HG02852 (cell line): ENCODE data around the gene NMBR.
"Not testable (repeated sequence)": the region's sequence is repeated elsewhere in the genome, so short reads cannot be mapped to it uniquely, and the experiment has no call there.

Experiments
- ATAC-seq: cut with Tn5 transposase; IDR thresholded peaks from one replicate; pipeline ENCODE4 v1.9.1; 2021; ENCODE audit warnings: mild to moderate bottlenecking, moderate library complexity; ENCODE audit not compliant: unreplicated experiment

NMBR gene

DNA sequence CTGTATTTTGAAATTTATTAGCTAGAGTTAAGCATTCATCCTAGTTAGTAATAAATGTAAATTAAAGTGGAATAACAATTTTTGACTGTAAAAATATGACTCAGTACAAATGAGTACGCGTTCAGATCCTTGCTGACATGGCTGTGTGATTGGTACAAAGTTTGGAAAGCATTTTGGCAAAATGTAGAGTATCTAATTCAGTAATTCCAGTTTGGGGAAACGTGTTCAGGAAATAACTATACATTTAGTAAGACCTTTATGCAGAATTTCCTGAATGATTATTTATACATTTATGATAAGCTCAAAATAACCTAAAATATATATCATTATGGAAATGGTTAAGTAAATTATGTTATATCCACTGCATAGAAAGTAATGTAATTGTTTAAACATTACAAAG is 8.2 kb upstream of the NMBR start:
- ATAC-seq, result no peak

DNA sequence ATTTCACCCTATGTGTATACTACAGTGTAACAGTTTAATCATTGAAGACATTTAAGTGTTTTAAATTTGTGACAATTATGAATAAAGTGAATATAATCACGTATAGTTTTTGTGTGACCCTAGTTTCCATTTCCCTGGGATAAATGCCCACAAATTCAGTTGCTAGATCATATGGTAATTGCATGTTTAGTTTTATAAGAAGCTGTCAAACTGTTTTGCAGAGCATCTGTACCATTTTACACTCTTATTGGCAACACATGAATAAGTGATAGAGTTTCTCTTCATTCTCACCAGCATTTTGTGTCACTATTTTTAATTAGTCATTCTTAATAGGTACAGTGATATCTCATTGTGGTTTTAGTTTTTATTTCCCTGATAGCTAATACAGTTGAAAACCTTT is 7.4 kb upstream of the NMBR start:
- no peak for ATAC-seq

DNA sequence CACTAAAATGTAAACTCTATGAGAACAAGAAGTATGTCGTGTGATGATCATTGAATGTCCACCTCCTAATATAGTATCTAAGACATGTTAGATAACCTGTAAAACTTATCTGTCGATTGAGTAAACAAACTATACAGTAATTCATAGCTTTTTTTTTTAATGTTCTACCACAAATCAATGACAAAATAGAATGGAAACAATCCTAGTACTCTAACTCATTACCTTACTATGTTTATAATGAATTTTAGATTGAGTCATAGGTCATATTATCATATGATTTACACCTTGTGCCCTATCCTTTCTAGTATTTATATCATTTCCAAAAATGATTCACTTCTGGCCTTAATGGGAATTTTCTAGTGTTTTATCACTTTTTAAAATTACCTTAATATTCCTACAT is 6.3 kb upstream of the NMBR start:
- no peak for ATAC-seq

DNA sequence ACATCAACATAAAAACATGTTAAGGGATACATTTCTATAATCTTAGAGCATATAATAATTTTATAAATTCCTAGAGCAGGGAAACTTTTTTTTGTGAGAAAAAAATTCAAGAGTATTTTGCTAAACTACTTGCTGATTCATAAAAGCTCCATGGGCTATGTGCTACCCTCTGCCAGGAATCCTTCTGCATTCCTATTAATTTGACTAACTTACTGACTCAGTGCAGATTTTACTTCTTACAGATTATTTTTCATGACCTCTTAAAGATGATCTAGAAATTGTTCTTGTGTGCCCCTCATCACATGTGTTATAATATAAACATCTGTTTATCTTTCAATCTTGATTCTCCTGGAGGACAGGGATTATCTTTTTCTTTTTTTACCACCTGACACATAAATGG is 5.8 kb upstream of the NMBR start:
- no peak for ATAC-seq

DNA sequence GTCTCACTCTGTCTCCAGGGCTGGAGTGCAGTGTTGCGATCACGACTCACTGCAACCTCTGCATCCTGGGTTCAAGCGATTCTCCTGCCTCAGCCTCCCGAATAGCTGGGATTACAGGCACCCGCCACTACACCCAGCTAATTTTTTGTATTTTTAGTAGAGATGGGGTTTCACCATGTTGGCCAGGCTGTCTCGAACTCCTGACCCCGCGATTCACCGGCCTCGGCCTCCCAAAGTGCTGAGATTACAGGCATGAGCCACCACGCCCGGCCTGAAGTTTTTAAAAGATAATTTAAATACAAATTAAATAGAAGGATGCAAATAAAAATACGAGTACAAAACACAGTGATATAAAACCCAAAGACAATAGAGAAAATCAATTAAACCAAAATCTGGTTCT is 5.4 kb downstream of the NMBR start:
- not testable (repeated sequence) for ATAC-seq

DNA sequence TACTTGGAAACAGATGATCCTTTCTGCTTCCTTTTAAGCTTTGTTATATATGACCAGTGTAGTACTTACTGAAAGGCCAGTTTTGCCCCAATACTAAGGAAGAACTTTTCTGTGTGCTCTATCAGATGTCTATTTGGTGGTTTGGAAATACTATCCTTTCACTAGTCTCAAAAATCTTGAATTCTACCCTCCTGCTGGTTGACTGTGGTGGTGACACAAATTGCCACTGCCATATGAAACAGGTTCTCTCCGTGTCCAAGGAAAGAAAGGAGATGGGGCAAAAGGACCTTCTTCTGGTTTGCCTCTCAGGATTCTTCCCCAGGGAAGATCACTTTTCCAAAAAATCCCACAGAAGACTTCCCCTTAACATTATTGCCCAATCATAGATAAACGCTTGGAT is 8.0 kb downstream of the NMBR start:
- ATAC-seq, result no peak

DNA sequence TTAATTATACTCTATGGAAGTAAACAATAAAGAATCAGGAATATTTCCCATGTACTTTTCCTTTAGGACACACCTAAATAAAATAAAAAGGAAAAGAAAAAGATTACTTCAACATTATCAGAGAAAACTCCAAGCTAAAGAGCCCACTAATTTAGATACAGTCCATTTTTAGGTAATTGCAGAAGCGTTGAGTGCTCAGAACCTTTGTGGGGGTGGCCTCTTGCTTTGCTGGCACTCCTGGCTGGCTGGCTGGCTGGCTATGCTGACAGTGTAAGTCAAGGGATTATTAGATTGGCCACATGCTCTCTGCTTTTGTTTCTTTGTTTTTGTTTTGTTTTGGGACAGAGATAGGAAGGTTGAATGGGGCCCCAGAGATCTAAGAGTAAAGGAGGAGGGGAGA is 14.3 kb downstream of the NMBR start, which contains the start of gene GJE1:
GJE1 (plus strand) TSS at position 301 of the 400 bp plus-strand sequence. CDS start 234 bp downstream, outside the sequence.
- no peak for ATAC-seq

DNA sequence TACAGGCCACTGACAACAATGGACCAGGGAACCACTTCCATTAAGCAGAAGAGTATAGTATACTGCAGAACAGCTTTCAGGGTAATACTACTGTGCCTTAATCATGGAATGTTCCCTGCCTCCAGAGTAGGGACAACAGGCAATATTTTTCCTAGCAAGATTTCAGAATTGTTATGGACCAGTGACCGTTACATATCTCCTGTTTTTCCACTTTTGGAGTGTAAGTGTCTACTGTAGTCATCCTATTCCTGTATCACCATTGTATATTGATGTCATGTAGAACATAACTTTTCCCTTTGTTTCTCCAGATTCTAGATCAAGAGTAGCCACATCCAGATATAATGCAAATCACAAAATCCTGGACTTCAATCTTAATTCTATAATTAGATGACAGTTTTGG is 16.1 kb downstream of the NMBR start:
- no peak for ATAC-seq

DNA sequence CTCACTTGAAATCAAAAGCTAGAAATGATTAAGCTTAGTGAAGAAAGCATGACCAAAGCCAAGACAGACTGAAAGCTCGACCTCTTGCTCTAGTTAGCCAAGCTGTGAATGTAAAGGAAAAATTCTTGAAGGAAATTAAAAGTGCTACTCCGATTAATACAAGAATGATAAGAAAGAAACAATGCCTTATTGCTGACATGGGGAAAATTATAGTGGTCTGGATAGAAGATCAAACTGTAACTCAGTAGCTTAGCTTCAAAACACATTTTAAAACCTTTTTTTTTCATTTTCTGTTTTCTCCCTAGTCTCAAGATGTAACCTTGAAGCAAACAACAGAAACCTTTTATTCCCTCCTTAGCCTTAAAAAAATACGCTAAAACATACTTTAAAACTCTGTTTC is 25.6 kb downstream of the NMBR start:
- no peak for ATAC-seq

DNA sequence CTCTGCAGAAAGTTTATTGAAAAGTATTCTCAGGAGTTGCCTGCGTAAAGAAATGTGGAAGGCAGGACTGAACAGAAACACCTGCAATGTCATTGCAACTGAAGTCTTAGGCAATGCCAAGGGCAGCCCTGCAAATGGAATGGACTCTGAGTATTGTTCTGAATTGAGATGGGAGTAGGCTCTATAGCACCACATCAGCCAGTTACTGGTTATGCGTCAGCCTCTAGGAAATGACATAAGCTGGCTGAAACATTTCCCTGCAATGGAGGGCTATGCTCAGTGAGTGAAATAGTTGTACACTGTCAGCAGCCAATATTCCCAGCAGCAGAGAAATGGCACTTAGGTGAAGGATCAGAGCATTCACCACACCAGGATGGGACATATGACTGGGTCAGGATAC is 28.0 kb downstream of the NMBR start:
- ATAC-seq, result no peak

DNA sequence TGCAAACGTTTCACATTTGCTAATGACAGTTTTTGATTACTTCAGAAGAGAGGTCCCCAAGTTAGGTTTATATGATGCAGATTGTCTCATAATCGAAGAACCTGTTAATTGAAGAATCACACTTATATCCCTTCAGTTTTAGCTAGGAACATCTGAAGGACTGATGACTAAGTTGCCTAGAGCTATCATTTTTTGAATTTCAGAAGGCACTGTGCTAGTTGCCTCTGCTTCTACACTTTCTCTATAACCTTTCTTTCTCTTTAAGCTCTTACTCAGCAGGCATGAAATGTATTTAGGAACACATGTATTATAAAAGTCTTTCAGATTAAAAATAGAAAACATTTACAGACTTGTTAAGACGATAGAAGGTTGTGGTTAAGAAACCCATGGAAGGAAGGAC is 28.6 kb downstream of the NMBR start:
- no peak for ATAC-seq

DNA sequence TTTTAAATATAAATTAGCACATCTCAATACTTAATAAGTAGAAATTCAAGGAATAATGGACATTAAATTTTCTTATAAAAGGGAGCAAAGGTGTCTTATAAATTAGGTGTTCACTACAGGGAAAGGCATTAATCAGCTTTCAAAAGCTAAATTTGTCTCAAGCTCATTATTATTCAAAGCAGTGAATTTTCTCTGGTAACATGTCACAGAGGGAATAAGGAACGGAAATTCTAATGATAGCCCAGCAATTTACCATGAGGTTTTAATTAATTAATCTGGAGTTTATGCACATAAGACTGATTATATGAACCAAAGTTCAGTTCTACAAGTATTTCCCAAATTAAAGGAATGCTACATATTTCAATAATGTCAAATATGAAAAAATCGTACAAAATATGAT is 29.6 kb downstream of the NMBR start:
- ATAC-seq, result no peak

DNA sequence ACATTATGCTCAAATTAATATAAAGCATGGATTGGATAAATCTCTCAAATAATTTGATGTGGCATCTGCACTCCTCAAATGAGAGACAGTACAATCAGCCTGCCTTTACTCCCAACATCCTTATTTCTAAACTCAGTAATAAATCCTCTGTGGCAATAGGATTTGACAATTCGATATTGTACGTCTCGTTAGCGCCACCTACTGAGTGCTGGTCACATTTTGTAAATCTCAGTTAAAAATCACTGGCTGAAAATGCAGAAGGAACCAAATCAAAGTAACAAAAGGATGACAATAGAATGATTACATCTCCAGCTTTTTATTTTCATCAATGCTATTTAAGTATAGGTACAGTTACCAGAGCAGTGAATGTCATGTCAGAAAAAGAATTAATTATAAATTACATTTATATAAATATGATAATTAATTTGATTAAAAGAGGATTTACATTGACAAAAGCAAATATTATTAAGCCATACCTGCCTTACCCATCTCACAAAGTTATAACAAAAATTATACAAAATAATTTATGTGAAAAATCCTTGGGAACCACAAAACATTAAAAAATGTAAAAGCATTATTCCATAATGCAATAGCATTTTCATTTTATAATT is 34.4 kb downstream of the NMBR start:
- no peak for ATAC-seq

DNA sequence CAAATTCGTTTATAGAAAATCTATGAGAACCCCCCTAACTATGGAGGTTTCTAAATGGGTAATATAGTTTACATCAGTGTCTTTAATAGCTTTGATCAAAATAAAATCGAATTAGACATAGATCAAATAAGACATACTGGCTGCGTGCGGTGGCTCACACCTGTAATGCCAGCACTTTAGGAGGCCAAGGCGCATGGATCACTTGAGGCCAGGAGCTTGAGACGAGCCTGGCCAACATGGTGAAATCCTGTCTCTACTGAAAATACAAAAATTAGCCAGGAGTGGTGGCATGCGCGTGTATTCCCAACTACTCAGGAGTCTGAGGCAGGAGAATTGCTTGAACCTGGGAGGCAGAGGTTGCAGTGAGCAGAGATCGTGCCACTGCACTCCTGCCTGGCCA is 36.1 kb downstream of the NMBR start:
- ATAC-seq, result not testable (repeated sequence)

DNA sequence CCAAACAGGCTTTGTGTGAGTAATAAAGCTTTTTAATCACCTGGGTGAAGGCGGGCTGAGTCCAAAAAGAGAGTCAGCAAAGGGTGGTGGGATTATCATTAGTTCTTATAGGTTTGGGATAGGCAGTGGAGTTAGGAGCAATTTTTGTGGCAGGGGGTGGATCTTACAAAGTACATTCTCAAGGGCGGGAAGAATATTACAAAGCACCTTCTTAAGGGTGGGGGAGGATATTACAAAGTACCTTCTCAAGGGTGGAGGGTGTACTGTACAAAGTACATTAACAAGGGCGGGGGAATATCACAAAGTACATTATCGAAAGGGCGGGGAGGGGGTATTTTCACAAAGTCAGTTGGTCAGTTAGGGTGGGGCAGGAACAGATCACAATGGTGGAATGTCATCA is 42.1 kb downstream of the NMBR start:
- not testable (repeated sequence) for ATAC-seq

DNA sequence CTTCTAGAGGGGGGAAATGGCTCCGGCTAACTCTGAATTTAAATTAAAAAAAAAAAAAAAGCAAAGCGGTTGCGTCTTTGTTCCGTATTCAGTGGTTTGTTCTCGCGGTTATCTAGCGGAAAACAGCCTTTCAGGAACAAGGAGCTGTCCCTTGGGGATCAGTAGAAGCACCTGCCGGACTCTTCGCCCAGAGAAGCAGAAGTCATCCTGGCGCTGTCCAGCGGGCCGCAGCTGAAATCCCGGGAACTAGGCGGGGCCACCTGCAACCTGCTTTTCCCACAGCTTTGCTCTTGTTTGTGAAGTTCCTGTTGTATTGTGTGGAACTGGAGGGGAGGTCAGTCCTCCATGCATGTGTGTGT is 58.1 kb downstream of the NMBR start:
- ATAC-seq, result no peak

DNA sequence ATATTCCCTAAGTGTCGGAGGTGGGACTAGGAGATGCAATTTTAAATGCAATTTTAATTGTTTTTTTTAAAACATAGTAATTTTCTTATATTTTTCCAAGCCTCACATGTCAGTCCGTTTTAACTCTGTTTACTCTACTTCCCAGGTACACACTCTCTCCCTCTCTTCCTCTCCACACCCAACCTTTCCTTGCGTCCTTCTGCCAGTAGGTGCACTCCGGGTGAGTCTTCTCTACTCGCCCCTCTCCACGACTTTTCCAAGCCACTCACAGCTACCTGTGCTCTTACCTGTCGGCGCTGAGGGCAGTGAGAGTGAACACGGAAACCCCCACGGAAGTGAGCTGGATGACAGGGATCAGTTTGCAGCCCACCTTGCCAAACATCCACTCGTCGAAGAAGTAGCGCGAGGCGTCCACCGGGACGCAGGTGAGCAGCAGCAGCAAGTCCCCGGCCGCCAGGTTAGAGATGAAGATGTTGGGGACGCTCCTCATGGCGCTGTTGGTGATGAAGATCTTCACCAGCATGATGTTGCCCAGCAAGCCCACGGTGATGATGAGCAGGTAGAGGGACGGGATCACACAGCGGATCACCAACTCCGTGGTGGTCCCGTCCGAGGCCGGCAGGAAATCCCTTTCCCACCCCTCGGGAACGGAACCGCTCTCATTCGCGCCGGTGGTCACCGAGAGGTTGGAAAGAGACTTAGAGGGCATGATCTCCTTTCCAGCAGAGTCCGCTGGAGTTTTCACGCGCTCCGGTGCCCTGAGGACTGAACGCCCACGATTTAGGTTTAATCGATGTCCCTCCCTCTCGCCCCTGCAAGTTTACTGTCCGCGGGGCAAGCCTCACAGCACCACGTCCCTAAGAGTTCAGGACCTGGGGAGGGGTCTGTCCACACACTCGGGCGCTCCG is 58.7 kb downstream of the NMBR start:
- ATAC-seq, result no peak

DNA sequence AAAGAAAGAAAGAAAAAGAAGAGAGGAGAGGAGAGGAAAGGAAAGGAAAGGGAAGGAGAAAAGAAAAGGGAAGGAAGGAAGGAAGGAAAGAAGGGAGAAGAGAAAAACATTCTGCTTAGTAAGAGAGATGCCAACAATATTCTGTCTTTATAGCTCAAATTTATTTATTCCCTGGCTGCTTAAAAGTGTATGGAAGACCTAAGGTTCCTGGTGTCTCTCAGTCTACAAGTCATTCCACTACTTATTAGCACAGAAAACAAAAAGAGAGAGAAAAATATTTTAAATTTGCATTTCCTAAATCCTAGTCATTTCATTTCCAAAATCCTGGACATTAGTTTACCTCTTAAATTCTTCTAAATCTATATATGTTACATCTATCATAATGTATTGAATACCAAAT is 67.8 kb downstream of the NMBR start:
- no peak for ATAC-seq

DNA sequence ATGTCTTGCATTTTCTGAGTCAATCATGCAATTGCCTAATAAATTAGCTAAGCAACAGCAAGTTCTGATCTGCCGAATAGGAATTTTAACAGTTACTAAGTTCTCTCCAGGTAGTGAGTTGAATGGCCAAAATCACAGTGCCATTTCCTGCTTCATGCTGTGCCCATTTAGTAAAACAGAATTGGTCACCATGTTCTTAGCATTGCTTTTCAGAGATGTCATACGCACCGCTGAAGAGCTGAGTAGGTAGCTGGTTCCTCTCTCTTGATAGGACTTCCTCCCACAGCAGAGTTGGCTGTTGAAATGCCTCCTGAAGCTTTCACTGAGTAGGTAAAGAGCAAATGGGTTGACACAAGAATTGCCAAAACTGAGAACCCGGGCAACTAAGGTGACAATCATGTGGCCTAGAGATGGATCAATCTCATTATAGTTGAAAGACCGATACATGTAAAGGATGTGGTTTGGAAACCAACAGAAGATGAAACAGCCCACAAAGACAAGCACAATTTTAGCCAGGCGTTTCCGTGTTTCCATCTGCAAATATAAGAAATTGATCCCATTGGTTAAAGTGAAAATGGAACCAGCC is 71.3 kb downstream of the NMBR start:
- ATAC-seq, result no peak

DNA sequence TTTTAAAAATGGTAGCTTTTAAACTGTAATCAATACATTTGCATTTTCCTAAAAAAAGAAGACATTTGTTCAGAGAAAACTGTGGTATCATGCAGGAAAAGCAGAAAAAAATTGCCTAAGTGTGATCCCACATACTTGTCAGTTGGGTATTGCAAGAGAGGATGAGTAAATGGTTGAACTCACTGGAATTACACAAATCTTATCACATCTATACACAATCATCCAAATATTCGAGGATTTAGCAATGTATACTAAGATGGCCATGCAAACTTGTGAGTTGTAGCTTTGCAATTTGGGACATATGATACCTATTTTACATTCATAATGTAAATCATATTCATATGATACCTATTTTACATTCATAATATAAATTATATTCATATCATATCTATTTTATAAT is 72.4 kb downstream of the NMBR start:
- no peak for ATAC-seq

DNA sequence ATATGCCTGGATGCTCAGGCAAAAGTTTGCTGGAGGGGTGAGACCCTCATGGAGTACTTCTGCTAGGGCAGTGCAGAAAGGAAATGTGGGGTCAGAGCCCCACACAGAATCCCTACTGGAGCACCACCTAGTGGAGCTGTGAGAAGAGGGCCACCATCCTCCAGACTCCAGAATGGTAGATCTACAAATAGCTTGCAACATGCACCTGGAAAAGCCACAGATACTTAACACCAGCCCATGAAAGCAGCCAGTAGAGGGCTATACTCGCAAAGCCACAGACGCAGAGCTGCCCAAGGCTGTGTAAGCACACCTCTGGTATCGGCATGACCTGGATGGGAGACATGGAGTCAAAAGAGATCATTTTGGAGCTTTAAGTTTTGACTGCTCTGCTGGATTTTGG is 74.9 kb downstream of the NMBR start:
- no peak for ATAC-seq

DNA sequence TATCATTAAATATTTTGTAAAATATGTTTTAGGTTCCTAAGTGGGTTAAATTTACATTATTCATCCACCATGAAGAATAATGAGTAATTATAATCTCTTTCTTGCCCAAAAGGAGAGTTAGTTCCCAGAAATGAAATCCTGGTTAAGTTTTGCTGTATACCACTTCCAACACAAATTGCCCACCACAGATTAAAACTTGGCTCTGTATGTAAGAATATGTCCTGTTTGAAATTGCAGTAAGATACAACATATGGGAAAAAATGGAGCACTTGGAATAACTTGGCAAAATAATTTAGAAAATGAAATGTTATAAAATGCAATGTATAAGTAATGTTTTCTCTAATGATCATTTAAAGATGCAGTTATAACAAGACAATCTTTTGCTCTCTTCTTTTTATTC is 78.5 kb downstream of the NMBR start:
- ATAC-seq, result no peak
